HepG2 (cell line): ENCODE data around the gene GUCY1A1. TPM values are rescaled to one million over a fixed set of nuclear protein-coding genes. Genes with fewer than 3 reads are reported as not detected.

ENCODE experiments used
- ATAC-seq: fragments of 200-7000 bp; cut with Tn5 transposase; 3 replicates; pipeline ENCODE4 v1.9.1; 2020; ENCODE audit warnings: mild to moderate bottlenecking, moderate library complexity
- BruUV-seq: library from RNA; stranded (reverse); fragments of 400-500 nt; replicated peaks from 2 replicates; lab custom pipeline; 2021; lab: Mats Ljungman, UMichigan
- CTCF ChIA-PET: fragments of 300-600 bp; formaldehyde crosslinking; extraction: SDS; loops from one replicate; lab custom pipeline; 2021; ENCODE audit warnings: low total read pairs, inconsistent platforms, low intra/inter-chr PET ratio; lab: Yijun Ruan, JAX
- POLR2A ChIA-PET: fragments of 350-600 bp; sonication (Branson Sonifier 250); formaldehyde crosslinking; loops from one replicate; lab custom pipeline; 2020; ENCODE audit warnings: antibody characterized with exemption, inconsistent platforms; lab: Yijun Ruan, JAX
- DNase-seq: peaks from one replicate; pipeline ENCODE4 v3.0.0-alpha.2; 2015; ENCODE audit warnings: low spot score
- FAIRE-seq: peaks from 3 replicates; lab custom pipeline; 2011; peaks lifted over from hg19 to GRCh38; lab: Jason Lieb, UNC
- H2AFZ ChIP-seq: one replicate; pipeline ENCODE4 v1.6.1; 2011; ENCODE audit warnings: low read length, inconsistent platforms
- H3K27ac ChIP-seq: fragments of 300-600 bp; 3 replicates; pipeline ENCODE4 v1.8.0; 2011; ENCODE audit warnings: mixed run types, mild to moderate bottlenecking, mixed read lengths, low read length, inconsistent platforms; ENCODE audit not compliant: insufficient read depth; ENCODE audit errors: extremely low read length
- H3K27me3 ChIP-seq, 2 experiments: fragments of 200-600 bp in 1 of 2; 2 replicates in 1 of 2; 3 replicates in 1 of 2; pipeline versions ENCODE4 v1.6.0 to v1.8.0; 2011; ENCODE audit warnings: low read length in 2 of 2, mild to moderate bottlenecking in 2 of 2, moderate library complexity in 2 of 2, inconsistent platforms in 1 of 2; ENCODE audit not compliant: insufficient read depth in 2 of 2, control insufficient read depth in 1 of 2
- H3K36me3 ChIP-seq, 2 experiments: fragments of 200-600 bp in 1 of 2; replicated peaks in 1 of 2; 2 replicates in 1 of 2; 3 replicates in 1 of 2; pipeline versions ENCODE4 v1.5.1 to v1.8.0; 2011; ENCODE audit warnings: low read length in 2 of 2, inconsistent platforms in 1 of 2; ENCODE audit not compliant: insufficient read depth in 2 of 2, control insufficient read depth in 1 of 2
- H3K4me1 ChIP-seq: 2 replicates; pipeline ENCODE4 v1.5.1; 2012; ENCODE audit warnings: low read length, inconsistent platforms; ENCODE audit not compliant: insufficient read depth
- H3K4me2 ChIP-seq: 2 replicates; pipeline ENCODE4 v1.6.0; 2011; ENCODE audit warnings: low read depth, low read length, inconsistent platforms
- H3K4me3 ChIP-seq, 3 experiments: fragments of 200-600 bp in 1 of 3; sonication (generic), shearing (Covaris generic) in 1 of 3; replicated peaks in 1 of 3; 2 replicates each; pipeline ENCODE4 v1.5.1; 2011 to 2016; ENCODE audit warnings: low read length in 3 of 3, inconsistent platforms in 2 of 3, low read depth in 2 of 3, mild to moderate bottlenecking in 2 of 3, control low read depth in 1 of 3, mixed read lengths in 1 of 3; ENCODE audit not compliant: insufficient read depth in 1 of 3
- H3K79me2 ChIP-seq: one replicate; pipeline ENCODE4 v1.6.1; 2011; ENCODE audit warnings: low read length, inconsistent platforms; ENCODE audit not compliant: insufficient read depth
- H3K9ac ChIP-seq: 2 replicates; pipeline ENCODE4 v1.6.0; 2011; ENCODE audit warnings: mild to moderate bottlenecking, low read depth, low read length, inconsistent platforms; ENCODE audit not compliant: insufficient read depth
- H3K9me3 ChIP-seq: 2 replicates; pipeline ENCODE4 v1.5.1; 2012; ENCODE audit warnings: mild to moderate bottlenecking, low read length
- H4K20me1 ChIP-seq: 2 replicates; pipeline ENCODE4 v1.6.0; 2011; ENCODE audit warnings: inconsistent platforms, mild to moderate bottlenecking, low read length, moderate library complexity; ENCODE audit not compliant: insufficient read depth
- GABPA ChIP-seq, 2 experiments: IDR thresholded peaks; 2 replicates each; pipeline ENCODE4 v1.6.1; 2011 to 2016; ENCODE audit warnings: low read depth in 2 of 2, low read length in 1 of 2, missing biosample characterization in 1 of 2, missing genetic modification characterization in 1 of 2
- PRDM4 ChIP-seq: sonication (generic); formaldehyde crosslinking; IDR thresholded peaks from 2 replicates; pipeline ENCODE4 v1.9.0; 2021; ENCODE audit warnings: missing genetic modification reagents, borderline replicate concordance
- ZNF513 ChIP-seq: sonication (generic); formaldehyde crosslinking; conservative IDR thresholded peaks from 2 replicates; pipeline ENCODE4 v1.5.0; 2020; ENCODE audit warnings: missing genetic modification reagents
- WGBS: methylation state at CpG from one replicate; pipeline ENCODE4 v1.1.6; 2017; ENCODE audit warnings: low lambda C conversion rate; 5-methylcytosine and 5-hydroxymethylcytosine counted together
- in situ Hi-C: cut with HindIII; loops from 2 replicates; pipeline ENCODE4 v1.10.0; 2017; ENCODE audit warnings: low pct_unique_long_range_greater_than_20kb; ENCODE audit not compliant: extremely low pct_ligation_motif_present
- intact Hi-C: fragments of 100-400 bp; cut with micrococcal nuclease; formaldehyde crosslinking; loops from one replicate; pipeline ENCODE4 v1.10.0; 2022; ENCODE audit not compliant: unreplicated experiment
- polyA plus RNA-seq, 8 experiments: library from polyadenylated mRNA; depleted of rRNA in 3 of 8; stranded (reverse) in 7 of 8; unstranded in 1 of 8; fragments of >200 nt; fragmentation: Illumina TruSeq in 4 of 8; extraction: Trizol in 4 of 8; gene quantifications; 2 replicates each; pipeline versions ENCODE4 v1.2.1 to v1.2.3, GENCODE V29; 2011 to 2016; ENCODE audit warnings: low read depth in 4 of 8, missing spikeins in 1 of 8, mixed read lengths in 1 of 8; ENCODE audit not compliant: insufficient read depth in 1 of 8
- total RNA-seq, 5 experiments: library from RNA; depleted of rRNA; stranded (reverse); fragments of >200 nt; fragmentation: Illumina TruSeq; extraction: Trizol; gene quantifications; 2 replicates each; pipeline ENCODE4 v1.2.3, GENCODE V29; 2016; ENCODE audit warnings: low read depth in 1 of 5
- TF ChIP-seq, protein P1 (sequence below): sonication (generic); formaldehyde crosslinking; IDR thresholded peaks from 2 replicates; pipeline ENCODE4 v1.5.0; 2020; ENCODE audit warnings: mild to moderate bottlenecking, missing genetic modification reagents

The GUCY1A1 gene
- total and polyA plus RNA-seq, 2 of the 13 experiments (the other 11 are each of a cell fraction or from before 2014, with no cell fraction given): not detected

GRCh38 chr4:155640751-155641150 is 25.9 kb upstream of the GUCY1A1 start:
- BruUV-seq: no TSS peak
- no peak for FAIRE-seq
- Histone ChIP-seq H2AFZ (no peak overlapping the region), H3K27me3 (no peaks in the 10 kb centered on the region), H3K79me2 (no peaks in the 10 kb centered on the region), H3K9ac (no peak overlapping the region), H3K4me2 (no peak overlapping the region), H3K36me3 (no peaks in the 10 kb centered on the region), H3K4me1 (no peaks in the 10 kb centered on the region), H3K4me3 (no peak overlapping the region), H3K9me3 (no peaks in the 10 kb centered on the region), H4K20me1 (no peaks in the 10 kb centered on the region), H3K27ac (no peak overlapping the region)
- ATAC-seq: no peak
- WGBS: 13% methylated on average over 2 of the region's 2 CpGs
- ChIA-PET CTCF (no interaction called here), POLR2A (no interaction called here)
- TF ChIP-seq, protein P1, sequence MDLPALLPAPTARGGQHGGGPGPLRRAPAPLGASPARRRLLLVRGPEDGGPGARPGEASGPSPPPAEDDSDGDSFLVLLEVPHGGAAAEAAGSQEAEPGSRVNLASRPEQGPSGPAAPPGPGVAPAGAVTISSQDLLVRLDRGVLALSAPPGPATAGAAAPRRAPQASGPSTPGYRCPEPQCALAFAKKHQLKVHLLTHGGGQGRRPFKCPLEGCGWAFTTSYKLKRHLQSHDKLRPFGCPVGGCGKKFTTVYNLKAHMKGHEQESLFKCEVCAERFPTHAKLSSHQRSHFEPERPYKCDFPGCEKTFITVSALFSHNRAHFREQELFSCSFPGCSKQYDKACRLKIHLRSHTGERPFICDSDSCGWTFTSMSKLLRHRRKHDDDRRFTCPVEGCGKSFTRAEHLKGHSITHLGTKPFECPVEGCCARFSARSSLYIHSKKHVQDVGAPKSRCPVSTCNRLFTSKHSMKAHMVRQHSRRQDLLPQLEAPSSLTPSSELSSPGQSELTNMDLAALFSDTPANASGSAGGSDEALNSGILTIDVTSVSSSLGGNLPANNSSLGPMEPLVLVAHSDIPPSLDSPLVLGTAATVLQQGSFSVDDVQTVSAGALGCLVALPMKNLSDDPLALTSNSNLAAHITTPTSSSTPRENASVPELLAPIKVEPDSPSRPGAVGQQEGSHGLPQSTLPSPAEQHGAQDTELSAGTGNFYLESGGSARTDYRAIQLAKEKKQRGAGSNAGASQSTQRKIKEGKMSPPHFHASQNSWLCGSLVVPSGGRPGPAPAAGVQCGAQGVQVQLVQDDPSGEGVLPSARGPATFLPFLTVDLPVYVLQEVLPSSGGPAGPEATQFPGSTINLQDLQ: no peak
- TF ChIP-seq PRDM4: no peak
- no peak for TF ChIP-seq GABPA (IDR thresholded peaks at IDR 0.05; ENCODE audit: low read depth, low read length)
- TF ChIP-seq GABPA (CRISPR knock-in tag; IDR thresholded peaks at IDR 0.05; ENCODE audit: low read depth): no peak
- TF ChIP-seq ZNF513 (CRISPR knock-in tag): no peak
- no peak for DNase-seq
- intact Hi-C loops: no loop called here
- in situ Hi-C loops: no loop called here
